ENCODE measurements around the gene PDIK1L. TPM values are rescaled to one million over a fixed set of nuclear protein-coding genes. Genes with fewer than 3 reads are reported as not detected.

Gene PDIK1L
- total RNA-seq, 2 experiments from 2014 or later, result 11.7 to 13.4 TPM

DNA sequence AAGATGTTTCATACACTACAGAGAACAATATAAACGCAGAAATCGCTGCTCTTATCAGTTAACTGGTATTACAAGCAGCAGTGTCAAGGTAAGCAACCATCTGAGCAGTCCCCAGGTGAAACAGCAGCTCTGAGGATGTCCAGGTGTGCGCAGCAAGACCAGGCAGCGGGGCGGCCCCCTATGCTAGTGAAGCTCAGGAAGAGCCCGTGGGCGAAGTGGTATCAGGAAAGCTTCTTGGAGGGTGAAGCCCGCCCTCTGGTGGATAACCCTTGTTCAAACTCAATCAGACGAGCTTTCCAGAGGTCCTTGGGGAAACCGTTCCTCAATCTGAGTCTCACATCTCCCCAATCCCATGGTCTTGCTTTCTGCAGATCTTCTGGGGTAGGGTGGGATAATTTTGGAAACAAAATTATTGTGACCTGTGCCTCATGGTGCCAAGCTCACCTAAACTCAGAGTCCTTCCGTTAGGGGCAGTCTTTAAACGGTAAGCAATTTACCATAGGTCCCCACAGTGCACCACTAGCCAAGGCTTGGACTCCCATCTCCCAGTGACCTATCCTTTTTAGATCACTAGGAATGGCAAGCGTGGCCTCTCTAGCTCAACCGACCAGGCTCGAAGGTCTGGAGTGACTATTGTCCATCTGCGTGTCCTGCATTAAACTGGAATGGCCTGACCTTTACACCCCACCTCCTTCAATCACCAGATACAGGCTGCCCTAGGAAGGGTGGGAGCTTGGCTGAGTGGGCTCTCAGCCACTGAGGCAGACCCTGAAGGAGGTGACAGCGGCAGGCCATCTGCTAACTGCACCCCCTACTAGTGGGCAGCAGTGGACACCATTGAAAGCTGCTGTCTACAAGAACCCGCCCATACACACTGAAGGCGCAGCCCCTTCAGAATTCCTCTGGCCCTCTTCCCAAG is 33.7 kb downstream of the PDIK1L start:
- no peak overlapping the region for H3K27ac Mint-ChIP-seq
- ATAC-seq, result peak; percentile 92
- H3K4me3 Mint-ChIP-seq, result no peak overlapping the region
- ChIA-PET POLR2A (interaction anchor here (0.6 to 1.2 kb wide), 3 partner anchors 11 to 225 kb away, joined by 3 to 4 read pairs (median 3); no protein-coding TSS in a partner anchor), CTCF (interaction anchor here (0.5 to 7.8 kb wide), 41 partner anchors 9 to 275 kb away, joined by 3 to 164 read pairs (median 6); partner anchors contain the start of genes C1orf232, CEP85, EXTL1 and PDIK1L)
- intact Hi-C loops (cut with micrococcal nuclease), result loop anchor here (1.0 to 10.0 kb wide), 2 partner anchors 40 to 110 kb away; no protein-coding TSS in a partner anchor
- peak; percentile 91 for DNase-seq
- TF ChIP-seq, protein P1, sequence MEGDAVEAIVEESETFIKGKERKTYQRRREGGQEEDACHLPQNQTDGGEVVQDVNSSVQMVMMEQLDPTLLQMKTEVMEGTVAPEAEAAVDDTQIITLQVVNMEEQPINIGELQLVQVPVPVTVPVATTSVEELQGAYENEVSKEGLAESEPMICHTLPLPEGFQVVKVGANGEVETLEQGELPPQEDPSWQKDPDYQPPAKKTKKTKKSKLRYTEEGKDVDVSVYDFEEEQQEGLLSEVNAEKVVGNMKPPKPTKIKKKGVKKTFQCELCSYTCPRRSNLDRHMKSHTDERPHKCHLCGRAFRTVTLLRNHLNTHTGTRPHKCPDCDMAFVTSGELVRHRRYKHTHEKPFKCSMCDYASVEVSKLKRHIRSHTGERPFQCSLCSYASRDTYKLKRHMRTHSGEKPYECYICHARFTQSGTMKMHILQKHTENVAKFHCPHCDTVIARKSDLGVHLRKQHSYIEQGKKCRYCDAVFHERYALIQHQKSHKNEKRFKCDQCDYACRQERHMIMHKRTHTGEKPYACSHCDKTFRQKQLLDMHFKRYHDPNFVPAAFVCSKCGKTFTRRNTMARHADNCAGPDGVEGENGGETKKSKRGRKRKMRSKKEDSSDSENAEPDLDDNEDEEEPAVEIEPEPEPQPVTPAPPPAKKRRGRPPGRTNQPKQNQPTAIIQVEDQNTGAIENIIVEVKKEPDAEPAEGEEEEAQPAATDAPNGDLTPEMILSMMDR (IDR thresholded peaks at IDR 0.05), result peak; percentile 95
- no peaks in the 10 kb centered on the region for H3K9me3 Mint-ChIP-seq
- H3K4me1 Mint-ChIP-seq (ENCODE audit: low read depth), result peaks cover 5% of the 10 kb centered on the region
- no peaks in the 10 kb centered on the region for H3K36me3 Mint-ChIP-seq (ENCODE audit: low read depth)
- H3K27me3 Mint-ChIP-seq, result no peaks in the 10 kb centered on the region

DNA sequence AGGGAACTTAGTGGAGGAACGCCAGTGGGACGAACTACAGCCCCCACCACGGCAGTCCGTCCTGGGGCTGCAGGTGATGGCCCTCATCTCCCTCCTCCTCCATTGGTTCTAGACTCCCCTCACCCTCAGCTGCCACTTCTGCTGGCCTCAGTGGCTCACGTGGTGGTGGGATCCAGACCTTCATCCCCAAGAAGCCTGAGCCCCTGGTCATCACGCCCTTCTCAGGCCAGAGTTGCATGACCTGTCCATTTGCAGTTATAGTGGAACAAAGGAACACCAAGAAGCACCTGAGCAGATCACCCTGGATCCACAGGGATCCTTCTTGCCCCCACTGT is 34.3 kb downstream of the PDIK1L start:
- peaks cover 5% of the 10 kb centered on the region for H3K4me1 Mint-ChIP-seq (ENCODE audit: low read depth)
- H3K27ac Mint-ChIP-seq, result no peak overlapping the region
- DNase-seq, result no peak
- ATAC-seq, result no peak
- no peaks in the 10 kb centered on the region for H3K9me3 Mint-ChIP-seq
- intact Hi-C loops (cut with micrococcal nuclease), result loop anchor here (1.0 to 10.0 kb wide), 2 partner anchors 41 to 111 kb away; no protein-coding TSS in a partner anchor
- ChIA-PET CTCF (interaction anchor here (0.6 to 7.8 kb wide), 20 partner anchors 9 to 271 kb away, joined by 3 to 164 read pairs (median 9); partner anchors contain the start of genes C1orf232, PDIK1L and ZNF593), POLR2A (interaction anchor here (1.2 kb wide), 1 partner anchor 24 kb away, joined by 4 read pairs; no protein-coding TSS in a partner anchor)
- TF ChIP-seq, protein P1 (IDR thresholded peaks at IDR 0.05), result no peak
- H3K27me3 Mint-ChIP-seq, result no peaks in the 10 kb centered on the region
- H3K36me3 Mint-ChIP-seq (ENCODE audit: low read depth), result no peaks in the 10 kb centered on the region
- no peak overlapping the region for H3K4me3 Mint-ChIP-seq

DNA sequence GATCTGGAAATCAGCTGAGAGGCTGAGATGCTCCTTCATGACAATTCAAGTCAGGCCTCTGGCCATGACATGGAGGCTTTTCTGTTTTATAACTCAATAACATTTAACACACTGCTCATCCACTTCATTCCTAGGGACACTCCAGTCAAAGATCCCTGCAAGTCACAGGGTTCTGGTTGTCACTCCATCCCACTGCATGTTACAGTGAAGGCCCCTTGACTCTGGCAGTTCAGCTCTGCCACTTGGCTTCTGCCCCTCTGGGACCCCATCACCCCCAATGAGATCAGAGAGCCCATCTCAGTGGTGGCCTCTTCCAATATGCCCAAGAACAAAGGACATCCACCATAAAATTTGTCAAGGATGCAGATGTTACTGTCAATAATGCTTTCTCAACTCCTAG is 37.3 kb downstream of the PDIK1L start:
- intact Hi-C loops (cut with micrococcal nuclease), result loop anchor here (10.0 kb wide), 1 partner anchor 114 kb away; no protein-coding TSS in a partner anchor
- H3K36me3 Mint-ChIP-seq (ENCODE audit: low read depth), result no peaks in the 10 kb centered on the region
- ATAC-seq (no peak), DNase-seq (no peak)
- H3K4me1 Mint-ChIP-seq (ENCODE audit: low read depth), result peaks cover 5% of the 10 kb centered on the region
- H3K27ac Mint-ChIP-seq, result no peak overlapping the region
- H3K9me3 Mint-ChIP-seq, result no peaks in the 10 kb centered on the region
- TF ChIP-seq, protein P1 (IDR thresholded peaks at IDR 0.05), result no peak
- ChIA-PET POLR2A (no interaction called here), CTCF (interaction anchor here (1.1 kb wide), 1 partner anchor 44 kb away, joined by 3 read pairs; no protein-coding TSS in a partner anchor)
- no peaks in the 10 kb centered on the region for H3K27me3 Mint-ChIP-seq
- no peak overlapping the region for H3K4me3 Mint-ChIP-seq

GRCh38 chr1:26153966-26154532 is 42.4 kb downstream of the PDIK1L start:
- TF ChIP-seq, protein P1 (IDR thresholded peaks at IDR 0.05), result no peak
- no peak overlapping the region for H3K4me3 Mint-ChIP-seq
- intact Hi-C loops (cut with micrococcal nuclease), result no loop called here
- H3K36me3 Mint-ChIP-seq (ENCODE audit: low read depth), result no peaks in the 10 kb centered on the region
- ATAC-seq (no peak), DNase-seq (no peak)
- peaks cover 3% of the 10 kb centered on the region for H3K4me1 Mint-ChIP-seq (ENCODE audit: low read depth)
- CTCF ChIA-PET, result interaction anchor here (1.6 to 1.9 kb wide), 2 partner anchors 9 to 52 kb away, joined by 4 to 13 read pairs; no protein-coding TSS in a partner anchor
- no peaks in the 10 kb centered on the region for H3K9me3 Mint-ChIP-seq
- H3K27ac Mint-ChIP-seq, result no peak overlapping the region
- POLR2A ChIA-PET, result interaction anchor here (1.1 to 1.8 kb wide), 2 partner anchors 28 to 164 kb away, joined by 4 to 5 read pairs; no protein-coding TSS in a partner anchor
- peaks cover 17% of the 10 kb centered on the region for H3K27me3 Mint-ChIP-seq

Measured in activated CD8-positive, alpha-beta T cell treated with anti-CD3 and anti-CD28 coated beads for 36 hours (primary cell).